IMR-90 (cell line): Measurements from ENCODE around the gene SYNE1. TPM values are rescaled to one million over a fixed set of nuclear protein-coding genes. Genes with fewer than 3 reads are reported as not detected.

Experiments
- ATAC-seq: fragments of 200-7000 bp; cut with Tn5 transposase; 2 replicates; pipeline ENCODE4 v1.9.1; 2020; ENCODE audit warnings: low read depth, mild to moderate bottlenecking, moderate library complexity
- BruUV-seq: library from RNA; stranded (reverse); fragments of 400-500 nt; replicated peaks from 2 replicates; lab custom pipeline; 2021; lab: Mats Ljungman, UMichigan
- CTCF ChIA-PET: fragments of 300-600 bp; formaldehyde crosslinking; extraction: SDS; loops from one replicate; lab custom pipeline; 2021; ENCODE audit warnings: antibody characterized with exemption; lab: Yijun Ruan, JAX
- POLR2A ChIA-PET: fragments of 300-600 bp; sonication (Branson Sonifier 250); formaldehyde crosslinking; loops from one replicate; lab custom pipeline; 2022; ENCODE audit warnings: antibody characterized with exemption; ENCODE audit not compliant: unreplicated experiment; lab: Charles Lee
- DNase-seq: peaks from one replicate; pipeline ENCODE4 v3.0.0; 2013
- H2AFZ ChIP-seq: replicated peaks from 2 replicates; pipeline ENCODE3; 2013; ENCODE audit warnings: low read length, mild to moderate bottlenecking; ENCODE audit not compliant: poor library complexity
- H2AK5ac ChIP-seq: 2 replicates; pipeline ENCODE4 v1.6.1; 2013; ENCODE audit warnings: low read depth, low read length, inconsistent platforms
- H2AK9ac ChIP-seq: replicated peaks from 2 replicates; pipeline ENCODE3; 2013; ENCODE audit warnings: mild to moderate bottlenecking, low read depth, low read length, moderate library complexity; ENCODE audit not compliant: poor library complexity
- H2BK120ac ChIP-seq: 2 replicates; pipeline ENCODE4 v1.6.1; 2013; ENCODE audit warnings: low read depth, low read length, inconsistent platforms
- H2BK15ac ChIP-seq: 3 replicates; pipeline ENCODE4 v1.6.1; 2013; ENCODE audit warnings: low read depth, low read length, inconsistent platforms
- H2BK20ac ChIP-seq: 2 replicates; pipeline ENCODE4 v1.6.1; 2013; ENCODE audit warnings: low read depth, mild to moderate bottlenecking, inconsistent platforms, low read length, moderate library complexity
- H2BK5ac ChIP-seq: 2 replicates; pipeline ENCODE4 v1.6.1; 2013; ENCODE audit warnings: mild to moderate bottlenecking, low read depth, low read length, inconsistent platforms; ENCODE audit not compliant: poor library complexity, severe bottlenecking
- H3K14ac ChIP-seq: replicated peaks from 2 replicates; pipeline ENCODE4 v1.6.1; 2013; ENCODE audit warnings: low read depth, low read length, inconsistent platforms
- H3K18ac ChIP-seq: 2 replicates; pipeline ENCODE4 v1.6.1; 2013; ENCODE audit warnings: low read depth, low read length, control low read depth
- H3K23ac ChIP-seq: 2 replicates; pipeline ENCODE4 v1.6.1; 2013; ENCODE audit warnings: low read depth, low read length, inconsistent platforms
- H3K27ac ChIP-seq: 2 replicates; pipeline ENCODE4 v1.5.1; 2013; ENCODE audit warnings: mild to moderate bottlenecking, control low read depth, low read length; ENCODE audit not compliant: insufficient read depth
- H3K27me3 ChIP-seq: 2 replicates; pipeline ENCODE4 v1.6.1; 2013; ENCODE audit warnings: low read length; ENCODE audit not compliant: control insufficient read depth, insufficient read depth
- H3K36me3 ChIP-seq: 2 replicates; pipeline ENCODE4 v1.6.1; 2013; ENCODE audit warnings: low read length, mixed read lengths; ENCODE audit not compliant: control insufficient read depth, insufficient read depth
- H3K4ac ChIP-seq: 2 replicates; pipeline ENCODE4 v1.6.1; 2013; ENCODE audit warnings: low read depth, low read length, inconsistent platforms
- H3K4me1 ChIP-seq: 2 replicates; pipeline ENCODE4 v1.6.1; 2013; ENCODE audit warnings: low read length, mixed read lengths; ENCODE audit not compliant: control insufficient read depth, insufficient read depth
- H3K4me2 ChIP-seq: 2 replicates; pipeline ENCODE4 v1.6.1; 2013; ENCODE audit warnings: low read depth, mild to moderate bottlenecking, control low read depth, low read length, moderate library complexity
- H3K4me3 ChIP-seq: 2 replicates; pipeline ENCODE4 v1.5.1; 2013; ENCODE audit warnings: low read depth, mild to moderate bottlenecking, control low read depth, low read length, moderate library complexity; ENCODE audit not compliant: insufficient read depth
- H3K56ac ChIP-seq: 2 replicates; pipeline ENCODE4 v1.6.1; 2013; ENCODE audit warnings: low read length, inconsistent platforms; ENCODE audit not compliant: insufficient read depth; ENCODE audit errors: extremely low read depth
- H3K79me1 ChIP-seq, 2 experiments: 2 replicates each; pipeline ENCODE4 v1.6.1; 2013; ENCODE audit warnings: low read length in 2 of 2, inconsistent platforms in 1 of 2, low read depth in 1 of 2
- H3K9ac ChIP-seq: 2 replicates; pipeline ENCODE4 v1.6.1; 2013; ENCODE audit warnings: low read depth, low read length, control low read depth
- H3K9me1 ChIP-seq: 2 replicates; pipeline ENCODE4 v1.6.1; 2013; ENCODE audit warnings: low read length, inconsistent platforms; ENCODE audit not compliant: insufficient read depth
- H3K9me3 ChIP-seq: 2 replicates; pipeline ENCODE4 v1.6.1; 2013; ENCODE audit warnings: low read length; ENCODE audit not compliant: control insufficient read depth, insufficient read depth
- H4K20me1 ChIP-seq: 2 replicates; pipeline ENCODE4 v1.6.1; 2013; ENCODE audit warnings: low read length, inconsistent platforms; ENCODE audit not compliant: insufficient read depth
- H4K5ac ChIP-seq: 2 replicates; pipeline ENCODE4 v1.6.1; 2013; ENCODE audit warnings: mild to moderate bottlenecking, low read depth, low read length, control low read depth
- H4K8ac ChIP-seq, 2 experiments: 2 replicates each; pipeline ENCODE4 v1.6.1; 2013; ENCODE audit warnings: low read depth in 2 of 2, low read length in 2 of 2, control low read depth in 1 of 2, inconsistent platforms in 1 of 2
- H4K91ac ChIP-seq: 2 replicates; pipeline ENCODE4 v1.6.1; 2013; ENCODE audit warnings: low read depth, low read length, inconsistent platforms; ENCODE audit not compliant: insufficient read depth
- CHD1 ChIP-seq: IDR thresholded peaks from 2 replicates; pipeline ENCODE4 v1.6.1; 2012; ENCODE audit warnings: low read depth, low read length, improper control_type of control experiment
- CTCF ChIP-seq: conservative IDR thresholded peaks from 2 replicates; pipeline ENCODE4 v1.5.1; 2012; ENCODE audit warnings: mild to moderate bottlenecking, low read depth, low read length, improper control_type of control experiment
- MAFK ChIP-seq: IDR thresholded peaks from 2 replicates; pipeline ENCODE4 v1.6.1; 2012; ENCODE audit warnings: low read depth, low read length, improper control_type of control experiment
- NFE2L2 ChIP-seq: fragments of 150-350 bp; IDR thresholded peaks from 2 replicates; pipeline ENCODE4 v1.6.1; 2016; ENCODE audit warnings: low read depth, mild to moderate bottlenecking, low read length
- RAD21 ChIP-seq: IDR thresholded peaks from 2 replicates; pipeline ENCODE4 v1.6.1; 2012; ENCODE audit warnings: low read length, improper control_type of control experiment
- RCOR1 ChIP-seq: IDR thresholded peaks from 2 replicates; pipeline ENCODE4 v1.6.1; 2012; ENCODE audit warnings: mild to moderate bottlenecking, low read length, improper control_type of control experiment; ENCODE audit not compliant: insufficient replicate concordance
- RFX5 ChIP-seq: IDR thresholded peaks from 2 replicates; pipeline ENCODE4 v1.8.0; 2012; ENCODE audit warnings: low read depth, mild to moderate bottlenecking, low read length, moderate library complexity
- USF2 ChIP-seq: fragments of 150-350 bp; IDR thresholded peaks from 2 replicates; pipeline ENCODE4 v1.6.1; 2017; ENCODE audit warnings: mild to moderate bottlenecking, antibody characterized with exemption, low read length, low read depth
- WGBS, 2 experiments: methylation state at CpG; one replicate each; pipeline versions ENCODE4 v1.1.5 to v1.1.7; 2013; ENCODE audit warnings: missing lambda C conversion rate in 2 of 2; ENCODE audit not compliant: insufficient read length in 1 of 2; ENCODE audit errors: extremely low coverage in 2 of 2; 5-methylcytosine and 5-hydroxymethylcytosine counted together
- dilution Hi-C: fragments of 300-500 bp; cut with HindIII; formaldehyde crosslinking; loops from one replicate; pipeline ENCODE4 v1.14.3; 2018; ENCODE audit warnings: low sequenced_read_pairs; ENCODE audit not compliant: unreplicated experiment
- in situ Hi-C: fragments of 300-500 bp; cut with MboI; formaldehyde crosslinking; loops from 3 replicates; pipeline ENCODE4 v1.14.3; 2019; ENCODE audit warnings: low sequenced_read_pairs, inconsistent platforms, mixed read lengths
- intact Hi-C: fragments of 100-400 bp; cut with micrococcal nuclease; formaldehyde crosslinking; loops from 2 replicates; pipeline ENCODE4 v1.10.0; 2022
- polyA plus RNA-seq, 3 experiments: library from polyadenylated mRNA; depleted of rRNA; stranded (reverse); fragments of >200 nt; gene quantifications; 2 replicates each; pipeline ENCODE4 v1.2.3, GENCODE V29; 2012; ENCODE audit warnings: low replicate concordance in 1 of 3
- total RNA-seq: library from RNA; depleted of rRNA; stranded (reverse); fragments of >200 nt; gene quantifications from 2 replicates; pipeline ENCODE4 v1.2.3, GENCODE V29; 2012

Gene SYNE1
- total and polyA plus RNA-seq, 2 of the 4 experiments (the other 2 are of a cell fraction), result 34.1 to 159 TPM

- Histone ChIP-seq H2AK9ac (no peak overlapping the region), H4K20me1 (no peaks in the 10 kb centered on the region), H3K4me1 (no peaks in the 10 kb centered on the region), H3K4me2 (no peak overlapping the region), H3K14ac (no peak overlapping the region), H3K9ac (no peak overlapping the region), H3K79me1 (peaks cover 0 to 3% of the 10 kb centered on the region in 2 experiments; a peak in 3 of 4 replicates), H3K18ac (no peak overlapping the region), H3K9me1 (no peaks in the 10 kb centered on the region), H2BK5ac (no peak overlapping the region), H3K4ac (no peak overlapping the region), H3K4me3 (no peak overlapping the region), H2BK20ac (no peak overlapping the region), H3K27me3 (no peaks in the 10 kb centered on the region), H2AK5ac (no peak overlapping the region), H2AFZ (no peak overlapping the region), H3K9me3 (no peaks in the 10 kb centered on the region), H2BK120ac (no peak overlapping the region), H3K27ac (no peak overlapping the region), H3K36me3 (no peaks in the 10 kb centered on the region), H3K56ac (no peak overlapping the region), H4K91ac (no peak overlapping the region), H2BK15ac (no peak overlapping the region), H4K5ac (no peak overlapping the region), H3K23ac (no peak overlapping the region), H4K8ac (no peak overlapping the region)
- ChIA-PET CTCF (no interaction called here), POLR2A (no interaction called here)
- TF ChIP-seq RCOR1, result no peak
- TF ChIP-seq CTCF, result no peak
- TF ChIP-seq CHD1, result no peak
- TF ChIP-seq RAD21, result no peak
- no peak for TF ChIP-seq RFX5
- no peak for TF ChIP-seq NFE2L2
- TF ChIP-seq MAFK, result no peak
- TF ChIP-seq USF2, result no peak
- DNase-seq, result no peak
- no peak for ATAC-seq
- no TSS peak for BruUV-seq
- WGBS, 2 experiments, result no CpG with 5 or more reads among the region's 2 CpGs
- in situ Hi-C loops (no loop called here), dilution Hi-C loops (no loop called here), intact Hi-C loops (no loop called here)
These were observed 93.6 kb downstream of the SYNE1 start for GRCh38 chr6:152543519-152543918.
